ENCODE measurements around the gene ELOB.

Gene ELOB

DNA sequence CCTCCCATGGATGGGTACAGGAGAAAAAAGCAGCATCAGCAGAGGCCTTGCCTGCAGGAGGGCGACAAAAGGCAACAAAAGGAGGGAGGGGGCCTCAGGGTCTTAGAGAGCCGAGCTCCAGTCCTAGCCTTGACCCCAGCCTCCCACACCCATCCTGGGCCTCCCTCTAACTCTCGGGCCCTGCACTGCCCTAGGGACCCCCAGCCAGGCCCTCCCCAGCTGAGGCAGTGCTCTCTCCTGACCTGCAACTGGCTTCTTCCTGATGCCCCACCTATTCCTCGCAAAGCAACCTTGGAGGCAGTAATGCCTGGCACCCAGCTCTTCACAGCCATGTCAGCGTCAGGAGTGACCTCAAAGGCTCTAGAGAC, 39.9 kb downstream of the ELOB start:
- TF ChIP-seq, protein P1, sequence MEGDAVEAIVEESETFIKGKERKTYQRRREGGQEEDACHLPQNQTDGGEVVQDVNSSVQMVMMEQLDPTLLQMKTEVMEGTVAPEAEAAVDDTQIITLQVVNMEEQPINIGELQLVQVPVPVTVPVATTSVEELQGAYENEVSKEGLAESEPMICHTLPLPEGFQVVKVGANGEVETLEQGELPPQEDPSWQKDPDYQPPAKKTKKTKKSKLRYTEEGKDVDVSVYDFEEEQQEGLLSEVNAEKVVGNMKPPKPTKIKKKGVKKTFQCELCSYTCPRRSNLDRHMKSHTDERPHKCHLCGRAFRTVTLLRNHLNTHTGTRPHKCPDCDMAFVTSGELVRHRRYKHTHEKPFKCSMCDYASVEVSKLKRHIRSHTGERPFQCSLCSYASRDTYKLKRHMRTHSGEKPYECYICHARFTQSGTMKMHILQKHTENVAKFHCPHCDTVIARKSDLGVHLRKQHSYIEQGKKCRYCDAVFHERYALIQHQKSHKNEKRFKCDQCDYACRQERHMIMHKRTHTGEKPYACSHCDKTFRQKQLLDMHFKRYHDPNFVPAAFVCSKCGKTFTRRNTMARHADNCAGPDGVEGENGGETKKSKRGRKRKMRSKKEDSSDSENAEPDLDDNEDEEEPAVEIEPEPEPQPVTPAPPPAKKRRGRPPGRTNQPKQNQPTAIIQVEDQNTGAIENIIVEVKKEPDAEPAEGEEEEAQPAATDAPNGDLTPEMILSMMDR (IDR thresholded peaks at IDR 0.05; ENCODE audit: low read depth, low read length): no peak
- DNase-seq (ENCODE audit: low read depth in 2 of 2): no peak
- H3K4me3 ChIP-seq (replicated peaks in 1 of 2; ENCODE audit: low read depth in 2 of 2, low read length in 2 of 2): no peak overlapping the region

DNA sequence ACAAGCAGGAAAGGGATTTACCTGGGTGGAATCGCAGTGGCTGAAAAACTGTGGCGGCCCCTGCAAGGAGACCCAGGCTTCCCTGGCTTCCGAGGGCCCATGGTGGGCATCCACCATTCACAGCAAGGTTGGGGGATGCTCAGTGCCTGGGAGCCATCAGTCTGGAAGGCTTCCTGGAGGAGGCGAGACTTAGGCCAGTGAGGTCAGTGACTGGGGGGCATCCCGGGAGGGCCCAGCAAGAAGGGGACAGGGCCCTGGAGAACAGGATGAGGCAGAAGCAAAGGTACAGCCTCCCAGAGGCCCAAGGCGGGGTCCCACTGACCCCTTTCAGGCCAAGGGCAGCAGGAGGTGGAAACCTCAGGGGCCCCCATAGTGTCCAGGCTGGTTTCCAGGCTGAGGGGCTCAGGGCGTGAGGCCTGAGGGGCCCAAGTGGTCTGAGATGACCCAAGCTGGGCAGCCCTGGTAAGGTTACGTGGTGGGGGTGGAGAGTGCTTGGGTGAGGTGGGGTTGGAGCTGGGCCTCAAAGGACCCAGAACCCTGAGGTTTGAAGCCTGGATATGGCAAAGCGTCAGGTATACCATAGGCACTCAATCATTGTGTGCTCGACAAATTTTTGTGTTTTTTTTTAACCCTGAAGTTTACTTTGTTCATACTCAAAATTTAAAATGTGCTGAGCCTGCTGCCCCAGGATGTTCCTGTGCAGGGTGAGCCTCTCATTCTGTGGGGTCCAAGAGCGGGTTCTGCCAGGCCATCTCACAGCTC, 40.4 kb downstream of the ELOB start:
- DNase-seq (ENCODE audit: low read depth in 2 of 2): no peak
- TF ChIP-seq, protein P1 (IDR thresholded peaks at IDR 0.05; ENCODE audit: low read depth, low read length): no peak
- H3K4me3 ChIP-seq (replicated peaks in 1 of 2; ENCODE audit: low read depth in 2 of 2, low read length in 2 of 2): no peak overlapping the region

DNA sequence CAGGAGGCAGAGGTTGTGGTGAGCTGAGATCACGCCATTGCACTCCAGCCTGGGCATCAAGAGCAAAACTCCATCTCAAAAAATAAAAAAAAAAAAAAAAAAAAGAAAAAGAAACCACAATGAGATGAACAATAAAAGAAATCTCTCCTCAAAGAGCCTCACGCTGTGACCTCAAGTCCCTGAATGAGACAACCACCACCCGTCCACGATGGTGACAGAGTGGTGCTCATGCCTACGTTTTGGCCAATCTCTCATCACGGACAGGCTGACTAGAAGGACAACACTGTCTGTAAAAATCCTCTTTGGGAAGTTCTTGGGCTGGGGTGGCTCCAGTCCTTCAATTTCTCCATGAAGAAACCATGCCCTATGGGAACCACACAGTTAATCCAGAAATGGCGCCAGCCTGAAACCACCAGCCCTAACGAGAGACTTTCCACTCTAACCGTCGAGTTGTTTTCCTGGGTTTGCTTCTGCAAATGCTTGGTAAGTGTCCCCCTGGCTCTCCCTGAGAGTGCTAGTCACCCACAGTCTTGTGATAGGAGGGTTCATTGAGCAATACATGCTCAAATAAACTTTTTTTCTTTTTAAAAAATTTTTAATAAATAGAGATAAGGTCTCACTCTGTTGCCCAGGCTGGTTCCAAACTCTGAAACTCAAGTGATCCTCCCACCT, 42.1 kb downstream of the ELOB start:
- TF ChIP-seq, protein P1 (IDR thresholded peaks at IDR 0.05; ENCODE audit: low read depth, low read length): no peak
- no peak for DNase-seq (ENCODE audit: low read depth in 2 of 2)
- no peak overlapping the region for H3K4me3 ChIP-seq (replicated peaks in 1 of 2; ENCODE audit: low read depth in 2 of 2, low read length in 2 of 2)

DNA sequence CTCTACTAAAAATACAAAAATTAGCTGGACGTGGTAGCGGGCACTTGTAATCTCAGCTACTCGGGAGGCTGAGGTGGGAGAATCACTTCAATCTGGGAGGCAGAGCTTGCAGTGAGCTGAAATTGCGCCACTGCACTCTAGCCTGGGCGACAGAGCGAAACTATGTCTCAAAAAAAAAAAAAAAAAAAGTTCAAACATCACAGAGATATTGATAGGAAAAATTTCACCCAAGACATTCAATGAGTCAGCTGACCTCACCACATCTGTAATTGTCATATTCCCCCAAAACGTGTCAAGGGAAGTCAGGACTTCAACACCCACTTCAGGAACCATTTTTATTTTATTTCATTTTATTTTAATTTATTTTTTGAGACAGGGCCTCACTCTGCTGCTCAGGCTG, 49.0 kb downstream of the ELOB start:
- DNase-seq (ENCODE audit: low read depth in 2 of 2): no peak
- TF ChIP-seq, protein P1 (IDR thresholded peaks at IDR 0.05; ENCODE audit: low read depth, low read length): no peak
- H3K4me3 ChIP-seq (replicated peaks in 1 of 2; ENCODE audit: low read depth in 2 of 2, low read length in 2 of 2): no peak overlapping the region

DNA sequence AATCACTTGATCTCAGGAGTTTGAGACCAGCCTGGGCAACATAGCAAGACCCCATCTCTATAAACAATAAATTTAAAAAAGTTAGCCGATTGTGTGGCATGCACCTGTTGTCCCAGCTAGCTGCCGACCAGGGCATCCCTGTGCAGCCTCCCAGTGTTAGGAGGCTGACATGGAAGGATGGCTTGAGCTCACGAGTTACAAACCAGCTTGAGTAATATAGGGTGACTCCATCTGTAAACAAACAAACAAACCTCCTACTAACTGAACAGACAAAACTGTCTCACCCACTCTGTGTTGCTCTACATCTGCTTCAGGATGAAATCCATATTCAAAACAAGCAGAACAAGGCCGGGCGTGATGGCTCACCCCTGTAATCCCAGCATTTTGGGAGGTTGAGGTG, 50.2 kb downstream of the ELOB start:
- no peak overlapping the region for H3K4me3 ChIP-seq (replicated peaks in 1 of 2; ENCODE audit: low read depth in 2 of 2, low read length in 2 of 2)
- TF ChIP-seq, protein P1 (IDR thresholded peaks at IDR 0.05; ENCODE audit: low read depth, low read length): no peak
- DNase-seq (ENCODE audit: low read depth in 2 of 2): no peak

DNA sequence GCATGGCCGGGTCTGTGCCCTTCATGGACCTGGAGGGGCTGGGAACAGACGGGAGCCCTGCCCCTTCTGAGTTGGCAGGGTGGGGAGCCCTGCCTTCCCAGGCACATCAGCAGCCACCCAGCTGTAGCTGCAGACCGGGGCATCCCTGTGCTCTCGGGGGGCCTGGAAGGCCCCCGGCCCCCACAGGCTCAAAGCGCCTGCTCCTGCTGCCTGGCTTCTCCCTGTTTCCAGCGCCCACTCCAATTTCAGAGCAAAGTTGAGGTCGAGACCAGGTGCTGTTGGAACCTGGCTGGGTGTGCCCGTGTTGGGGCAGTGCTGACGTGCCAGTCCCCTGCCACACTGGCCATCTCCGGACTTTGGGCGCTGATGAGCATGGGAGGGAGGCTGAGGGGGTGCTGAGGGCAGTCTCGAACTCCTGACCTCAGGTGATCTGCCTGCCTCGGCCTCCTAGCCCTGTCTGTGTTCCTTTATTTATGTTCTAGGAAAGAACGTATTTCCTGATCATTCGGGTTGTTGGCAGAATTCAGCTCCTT, 52.2 kb downstream of the ELOB start:
- TF ChIP-seq, protein P1 (IDR thresholded peaks at IDR 0.05; ENCODE audit: low read depth, low read length): no peak
- no peak for DNase-seq (ENCODE audit: low read depth in 2 of 2)
- no peak overlapping the region for H3K4me3 ChIP-seq (replicated peaks in 1 of 2; ENCODE audit: low read depth in 2 of 2, low read length in 2 of 2)
